GM12878 (cell line): ENCODE data around the gene ATG101. TPM values are rescaled to one million over a fixed set of nuclear protein-coding genes. Genes with fewer than 3 reads are reported as not detected.
A peak's percentile ranks its signal among the peaks of the same experiment; 100 is the strongest.

Source experiments
- CREB1 ChIP-seq: IDR thresholded peaks from 2 replicates; pipeline ENCODE4 v1.6.1; 2012; ENCODE audit warnings: low read depth, mild to moderate bottlenecking, inconsistent platforms
- DPF2 ChIP-seq: fragments of 450-650 bp; IDR thresholded peaks from 2 replicates; pipeline ENCODE4 v1.6.1; 2017; ENCODE audit warnings: mild to moderate bottlenecking
- HCFC1 ChIP-seq: fragments of 150-350 bp; IDR thresholded peaks from 2 replicates; pipeline ENCODE4 v1.6.1; 2014; ENCODE audit warnings: low read length
- LARP7 ChIP-seq: fragments of 450-650 bp; IDR thresholded peaks from 2 replicates; pipeline ENCODE4 v1.6.1; 2017; ENCODE audit warnings: mild to moderate bottlenecking
- MXI1 ChIP-seq: fragments of 150-350 bp; IDR thresholded peaks from 2 replicates; pipeline ENCODE4 v1.6.1; 2011; ENCODE audit warnings: low read depth, mild to moderate bottlenecking, inconsistent platforms, low read length, improper control_type of control experiment
- PML ChIP-seq: IDR thresholded peaks from 2 replicates; pipeline ENCODE4 v1.6.1; 2012; ENCODE audit warnings: low read length, inconsistent platforms
- POLR2AphosphoS2 ChIP-seq: IDR thresholded peaks from 2 replicates; pipeline ENCODE4 v1.6.1; 2011; ENCODE audit warnings: low read depth, mild to moderate bottlenecking, low read length, improper control_type of control experiment, moderate library complexity
- POU2F2 ChIP-seq: IDR thresholded peaks from 3 replicates; pipeline ENCODE4 v1.6.1; 2011; ENCODE audit warnings: low read depth, mild to moderate bottlenecking, low read length, borderline replicate concordance
- RUNX3 ChIP-seq: IDR thresholded peaks from 2 replicates; pipeline ENCODE4 v1.6.1; 2012; ENCODE audit warnings: low read length, inconsistent platforms
- SREBF1 ChIP-seq: IDR thresholded peaks from 2 replicates; pipeline ENCODE4 v1.6.1; 2012; ENCODE audit warnings: mild to moderate bottlenecking, low read length
- STAT1 ChIP-seq: fragments of 450-650 bp; conservative IDR thresholded peaks from 2 replicates; pipeline ENCODE4 v1.6.1; 2014; ENCODE audit warnings: antibody characterized with exemption, mild to moderate bottlenecking
- YBX1 ChIP-seq: fragments of 450-650 bp; IDR thresholded peaks from 2 replicates; pipeline ENCODE4 v1.6.1; 2016; ENCODE audit warnings: antibody characterized with exemption
- ZNF622 ChIP-seq: fragments of 450-650 bp; IDR thresholded peaks from 2 replicates; pipeline ENCODE4 v1.6.1; 2017; ENCODE audit warnings: mild to moderate bottlenecking, inconsistent platforms
- polyA plus RNA-seq, 11 experiments: library from polyadenylated mRNA; depleted of rRNA in 4 of 11; unstranded in 6 of 11; stranded (reverse) in 5 of 11; fragments of >200 nt; fragmentation: Nextera tagmentation in 4 of 11; fragmentation: Illumina TruSeq in 1 of 11; extraction: Ambion mirVana in 4 of 11; extraction: Trizol in 1 of 11; gene quantifications; 1 replicate in 1 of 11; 2 replicates in 10 of 11; pipeline versions ENCODE4 v1.2.1 to v1.2.3, GENCODE V29; 2011 to 2016; ENCODE audit warnings: inconsistent platforms in 2 of 11, missing spikeins in 2 of 11, low read depth in 1 of 11
- total RNA-seq, 4 experiments: library from RNA; depleted of rRNA in 3 of 4; stranded (reverse); fragments of >200 nt in 3 of 4; fragmentation: Illumina TruSeq in 1 of 4; extraction: Trizol in 1 of 4; gene quantifications; 2 replicates each; pipeline versions ENCODE4 v1.2.1 to v1.2.3, GENCODE V29; 2013 to 2021
- TF ChIP-seq, protein P1 (sequence below): fragments of 450-650 bp; formaldehyde crosslinking; IDR thresholded peaks from 2 replicates; pipeline ENCODE4 v1.5.0; 2022; ENCODE audit warnings: mild to moderate bottlenecking, missing genetic modification characterization
- TF ChIP-seq, protein P2 (sequence below): fragments of 150-350 bp; IDR thresholded peaks from 2 replicates; pipeline ENCODE4 v1.6.1; 2014; ENCODE audit warnings: mild to moderate bottlenecking, low read depth, low read length
- TF ChIP-seq, protein P3 (sequence below): fragments of 450-650 bp; IDR thresholded peaks from 2 replicates; pipeline ENCODE4 v1.6.1; 2017; ENCODE audit warnings: mild to moderate bottlenecking, moderate library complexity
- TF ChIP-seq, protein P4 (sequence below): IDR thresholded peaks from 2 replicates; pipeline ENCODE4 v1.6.1; 2012; ENCODE audit warnings: low read depth, low read length, improper control_type of control experiment
- TF ChIP-seq, protein P5 (sequence below): fragments of 450-650 bp; formaldehyde crosslinking; IDR thresholded peaks from 2 replicates; pipeline ENCODE4 v1.4.0; 2022; ENCODE audit warnings: mild to moderate bottlenecking, moderate library complexity

ATG101 gene
- total and polyA plus RNA-seq, 10 of the 15 experiments (the other 5 are each of a cell fraction or from before 2014, with no cell fraction given) = 2.7 to 49.8 (median 35.3) TPM

DNA sequence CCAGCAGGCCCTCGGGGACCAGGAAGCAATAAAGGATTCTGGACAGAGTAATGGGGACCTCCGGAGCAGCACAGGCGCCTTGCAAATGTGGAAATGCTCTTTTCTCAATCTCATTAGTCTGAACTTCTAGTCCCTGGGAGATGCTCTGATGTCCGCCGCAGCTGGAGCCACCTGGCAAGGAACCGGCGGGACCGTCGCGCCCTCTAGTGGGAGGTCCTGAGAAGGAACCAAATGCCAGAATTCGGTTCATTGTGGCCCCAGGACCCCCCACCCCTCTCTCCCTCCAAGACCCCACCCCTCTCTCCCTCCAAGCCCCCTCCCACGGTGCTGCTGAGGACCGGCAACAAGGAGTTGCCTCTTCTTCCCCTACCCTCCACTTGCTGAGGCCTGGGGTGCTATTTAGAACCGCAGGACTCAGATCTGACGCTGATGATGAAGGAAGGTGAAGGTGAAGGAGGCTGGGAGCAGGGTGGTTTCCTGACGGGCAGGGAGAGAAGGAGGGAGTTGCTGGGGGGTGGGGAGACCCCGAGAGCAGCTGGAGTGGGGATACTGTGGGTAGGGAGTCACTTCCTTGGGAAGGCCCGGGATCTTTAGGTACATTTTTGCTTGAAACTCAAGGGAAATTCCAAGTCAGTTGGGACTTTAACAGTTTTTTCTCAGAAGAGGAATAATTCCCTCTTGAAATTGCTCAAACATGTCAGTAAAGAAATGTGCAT, 52.2 kb downstream of the ATG101 start (continued):
- TF ChIP-seq YBX1 (no peak), MXI1 (no peak), ZNF622 (no peak), SREBF1 (no peak), LARP7 (no peak), POU2F2 (no peak), RUNX3 (peak; percentile 38; the same call in 1 of the 2 replicates), DPF2 (no peak), POLR2AphosphoS2 (no peak), PML (no peak), CREB1 (no peak), HCFC1 (no peak), STAT1 (no peak)
- TF ChIP-seq, protein P1, sequence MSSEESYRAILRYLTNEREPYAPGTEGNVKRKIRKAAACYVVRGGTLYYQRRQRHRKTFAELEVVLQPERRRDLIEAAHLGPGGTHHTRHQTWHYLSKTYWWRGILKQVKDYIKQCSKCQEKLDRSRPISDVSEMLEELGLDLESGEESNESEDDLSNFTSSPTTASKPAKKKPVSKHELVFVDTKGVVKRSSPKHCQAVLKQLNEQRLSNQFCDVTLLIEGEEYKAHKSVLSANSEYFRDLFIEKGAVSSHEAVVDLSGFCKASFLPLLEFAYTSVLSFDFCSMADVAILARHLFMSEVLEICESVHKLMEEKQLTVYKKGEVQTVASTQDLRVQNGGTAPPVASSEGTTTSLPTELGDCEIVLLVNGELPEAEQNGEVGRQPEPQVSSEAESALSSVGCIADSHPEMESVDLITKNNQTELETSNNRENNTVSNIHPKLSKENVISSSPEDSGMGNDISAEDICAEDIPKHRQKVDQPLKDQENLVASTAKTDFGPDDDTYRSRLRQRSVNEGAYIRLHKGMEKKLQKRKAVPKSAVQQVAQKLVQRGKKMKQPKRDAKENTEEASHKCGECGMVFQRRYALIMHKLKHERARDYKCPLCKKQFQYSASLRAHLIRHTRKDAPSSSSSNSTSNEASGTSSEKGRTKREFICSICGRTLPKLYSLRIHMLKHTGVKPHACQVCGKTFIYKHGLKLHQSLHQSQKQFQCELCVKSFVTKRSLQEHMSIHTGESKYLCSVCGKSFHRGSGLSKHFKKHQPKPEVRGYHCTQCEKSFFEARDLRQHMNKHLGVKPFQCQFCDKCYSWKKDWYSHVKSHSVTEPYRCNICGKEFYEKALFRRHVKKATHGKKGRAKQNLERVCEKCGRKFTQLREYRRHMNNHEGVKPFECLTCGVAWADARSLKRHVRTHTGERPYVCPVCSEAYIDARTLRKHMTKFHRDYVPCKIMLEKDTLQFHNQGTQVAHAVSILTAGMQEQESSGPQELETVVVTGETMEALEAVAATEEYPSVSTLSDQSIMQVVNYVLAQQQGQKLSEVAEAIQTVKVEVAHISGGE = no peak
- TF ChIP-seq, protein P2, sequence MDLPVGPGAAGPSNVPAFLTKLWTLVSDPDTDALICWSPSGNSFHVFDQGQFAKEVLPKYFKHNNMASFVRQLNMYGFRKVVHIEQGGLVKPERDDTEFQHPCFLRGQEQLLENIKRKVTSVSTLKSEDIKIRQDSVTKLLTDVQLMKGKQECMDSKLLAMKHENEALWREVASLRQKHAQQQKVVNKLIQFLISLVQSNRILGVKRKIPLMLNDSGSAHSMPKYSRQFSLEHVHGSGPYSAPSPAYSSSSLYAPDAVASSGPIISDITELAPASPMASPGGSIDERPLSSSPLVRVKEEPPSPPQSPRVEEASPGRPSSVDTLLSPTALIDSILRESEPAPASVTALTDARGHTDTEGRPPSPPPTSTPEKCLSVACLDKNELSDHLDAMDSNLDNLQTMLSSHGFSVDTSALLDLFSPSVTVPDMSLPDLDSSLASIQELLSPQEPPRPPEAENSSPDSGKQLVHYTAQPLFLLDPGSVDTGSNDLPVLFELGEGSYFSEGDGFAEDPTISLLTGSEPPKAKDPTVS = no peak
- TF ChIP-seq, protein P3, sequence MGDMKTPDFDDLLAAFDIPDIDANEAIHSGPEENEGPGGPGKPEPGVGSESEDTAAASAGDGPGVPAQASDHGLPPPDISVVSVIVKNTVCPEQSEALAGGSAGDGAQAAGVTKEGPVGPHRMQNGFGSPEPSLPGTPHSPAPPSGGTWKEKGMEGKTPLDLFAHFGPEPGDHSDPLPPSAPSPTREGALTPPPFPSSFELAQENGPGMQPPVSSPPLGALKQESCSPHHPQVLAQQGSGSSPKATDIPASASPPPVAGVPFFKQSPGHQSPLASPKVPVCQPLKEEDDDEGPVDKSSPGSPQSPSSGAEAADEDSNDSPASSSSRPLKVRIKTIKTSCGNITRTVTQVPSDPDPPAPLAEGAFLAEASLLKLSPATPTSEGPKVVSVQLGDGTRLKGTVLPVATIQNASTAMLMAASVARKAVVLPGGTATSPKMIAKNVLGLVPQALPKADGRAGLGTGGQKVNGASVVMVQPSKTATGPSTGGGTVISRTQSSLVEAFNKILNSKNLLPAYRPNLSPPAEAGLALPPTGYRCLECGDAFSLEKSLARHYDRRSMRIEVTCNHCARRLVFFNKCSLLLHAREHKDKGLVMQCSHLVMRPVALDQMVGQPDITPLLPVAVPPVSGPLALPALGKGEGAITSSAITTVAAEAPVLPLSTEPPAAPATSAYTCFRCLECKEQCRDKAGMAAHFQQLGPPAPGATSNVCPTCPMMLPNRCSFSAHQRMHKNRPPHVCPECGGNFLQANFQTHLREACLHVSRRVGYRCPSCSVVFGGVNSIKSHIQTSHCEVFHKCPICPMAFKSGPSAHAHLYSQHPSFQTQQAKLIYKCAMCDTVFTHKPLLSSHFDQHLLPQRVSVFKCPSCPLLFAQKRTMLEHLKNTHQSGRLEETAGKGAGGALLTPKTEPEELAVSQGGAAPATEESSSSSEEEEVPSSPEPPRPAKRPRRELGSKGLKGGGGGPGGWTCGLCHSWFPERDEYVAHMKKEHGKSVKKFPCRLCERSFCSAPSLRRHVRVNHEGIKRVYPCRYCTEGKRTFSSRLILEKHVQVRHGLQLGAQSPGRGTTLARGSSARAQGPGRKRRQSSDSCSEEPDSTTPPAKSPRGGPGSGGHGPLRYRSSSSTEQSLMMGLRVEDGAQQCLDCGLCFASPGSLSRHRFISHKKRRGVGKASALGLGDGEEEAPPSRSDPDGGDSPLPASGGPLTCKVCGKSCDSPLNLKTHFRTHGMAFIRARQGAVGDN = no peak
- TF ChIP-seq, protein P4, sequence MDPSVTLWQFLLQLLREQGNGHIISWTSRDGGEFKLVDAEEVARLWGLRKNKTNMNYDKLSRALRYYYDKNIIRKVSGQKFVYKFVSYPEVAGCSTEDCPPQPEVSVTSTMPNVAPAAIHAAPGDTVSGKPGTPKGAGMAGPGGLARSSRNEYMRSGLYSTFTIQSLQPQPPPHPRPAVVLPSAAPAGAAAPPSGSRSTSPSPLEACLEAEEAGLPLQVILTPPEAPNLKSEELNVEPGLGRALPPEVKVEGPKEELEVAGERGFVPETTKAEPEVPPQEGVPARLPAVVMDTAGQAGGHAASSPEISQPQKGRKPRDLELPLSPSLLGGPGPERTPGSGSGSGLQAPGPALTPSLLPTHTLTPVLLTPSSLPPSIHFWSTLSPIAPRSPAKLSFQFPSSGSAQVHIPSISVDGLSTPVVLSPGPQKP = no peak
- TF ChIP-seq, protein P5, sequence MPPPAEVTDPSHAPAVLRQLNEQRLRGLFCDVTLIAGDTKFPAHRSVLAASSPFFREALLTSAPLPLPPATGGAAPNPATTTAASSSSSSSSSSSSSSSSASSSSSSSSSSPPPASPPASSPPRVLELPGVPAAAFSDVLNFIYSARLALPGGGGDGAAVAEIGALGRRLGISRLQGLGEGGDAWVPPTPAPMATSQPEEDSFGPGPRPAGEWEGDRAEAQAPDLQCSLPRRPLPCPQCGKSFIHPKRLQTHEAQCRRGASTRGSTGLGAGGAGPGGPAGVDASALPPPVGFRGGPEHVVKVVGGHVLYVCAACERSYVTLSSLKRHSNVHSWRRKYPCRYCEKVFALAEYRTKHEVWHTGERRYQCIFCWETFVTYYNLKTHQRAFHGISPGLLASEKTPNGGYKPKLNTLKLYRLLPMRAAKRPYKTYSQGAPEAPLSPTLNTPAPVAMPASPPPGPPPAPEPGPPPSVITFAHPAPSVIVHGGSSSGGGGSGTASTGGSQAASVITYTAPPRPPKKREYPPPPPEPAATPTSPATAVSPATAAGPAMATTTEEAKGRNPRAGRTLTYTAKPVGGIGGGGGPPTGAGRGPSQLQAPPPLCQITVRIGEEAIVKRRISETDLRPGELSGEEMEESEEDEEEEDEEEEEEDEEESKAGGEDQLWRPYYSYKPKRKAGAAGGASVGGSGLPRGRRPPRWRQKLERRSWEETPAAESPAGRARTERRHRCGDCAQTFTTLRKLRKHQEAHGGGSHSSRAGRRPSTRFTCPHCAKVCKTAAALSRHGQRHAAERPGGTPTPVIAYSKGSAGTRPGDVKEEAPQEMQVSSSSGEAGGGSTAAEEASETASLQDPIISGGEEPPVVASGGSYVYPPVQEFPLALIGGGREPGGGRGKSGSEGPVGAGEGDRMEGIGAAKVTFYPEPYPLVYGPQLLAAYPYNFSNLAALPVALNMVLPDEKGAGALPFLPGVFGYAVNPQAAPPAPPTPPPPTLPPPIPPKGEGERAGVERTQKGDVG = no peak
